Adipocyte (in vitro differentiated cells): Measurements from ENCODE around the gene CALML3.

Experiments used
- DNase-seq: peaks from one replicate; pipeline ENCODE4 v3.0.0-alpha.2; 2015; ENCODE audit warnings: low read depth
- H3K27me3 ChIP-seq: replicated peaks from 2 replicates; pipeline ENCODE4 v1.7.0; 2013; ENCODE audit warnings: mild to moderate bottlenecking, low read length, moderate library complexity; ENCODE audit not compliant: control insufficient read depth, insufficient read depth
- H3K36me3 ChIP-seq: 2 replicates; pipeline ENCODE4 v1.7.0; 2013; ENCODE audit warnings: low read length, mild to moderate bottlenecking, moderate library complexity; ENCODE audit not compliant: control insufficient read depth, insufficient read depth, severe bottlenecking
- H3K4me1 ChIP-seq: 2 replicates; pipeline ENCODE4 v1.7.0; 2013; ENCODE audit warnings: mild to moderate bottlenecking, low read length, moderate library complexity; ENCODE audit not compliant: control insufficient read depth, insufficient read depth
- H3K4me3 ChIP-seq: 2 replicates; pipeline ENCODE4 v1.7.0; 2013; ENCODE audit warnings: mild to moderate bottlenecking, low read length, moderate library complexity
- H3K9ac ChIP-seq: 2 replicates; pipeline ENCODE4 v1.7.0; 2013; ENCODE audit warnings: mild to moderate bottlenecking, low read length, moderate library complexity
- H3K9me3 ChIP-seq: 2 replicates; pipeline ENCODE4 v1.7.0; 2013; ENCODE audit warnings: mild to moderate bottlenecking, low read length, moderate library complexity; ENCODE audit not compliant: control insufficient read depth

Gene CALML3

DNA sequence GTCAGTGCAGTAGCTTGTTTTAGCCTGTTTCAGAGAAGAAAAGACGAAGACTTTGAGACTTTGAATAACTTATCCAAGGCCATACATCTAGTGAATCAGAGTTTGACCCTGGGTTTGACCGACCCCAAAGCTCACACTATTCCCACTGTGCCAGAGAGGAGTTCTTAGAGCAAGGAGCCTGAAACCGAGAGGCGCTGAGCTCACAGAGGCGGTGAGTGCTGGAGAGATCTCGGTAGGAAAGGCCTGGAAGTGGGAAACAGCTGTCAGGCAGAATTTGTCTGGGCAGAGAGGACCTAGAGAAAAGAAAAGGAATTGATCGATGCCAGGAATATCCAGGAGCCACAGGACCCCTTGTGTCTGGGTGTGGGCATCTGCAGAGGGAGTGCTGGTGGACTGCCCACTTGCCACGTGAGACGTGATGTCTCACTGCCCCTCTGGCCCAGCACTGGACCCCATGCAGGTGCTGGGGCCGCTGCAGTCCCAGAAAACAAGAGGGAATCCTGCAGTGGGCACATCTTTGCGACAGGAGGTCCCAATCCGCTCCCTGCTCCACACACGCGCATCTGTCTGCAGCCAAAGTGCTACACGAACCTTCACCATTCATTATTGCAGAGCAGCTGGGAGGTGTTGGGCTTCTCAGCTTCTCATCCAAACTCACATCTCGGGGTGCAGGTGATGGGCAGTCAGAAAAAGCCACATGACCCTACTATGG is 6.2 kb downstream of the CALML3 start:
- Histone ChIP-seq H3K4me1 (peaks cover 13% of the 10 kb centered on the region), H3K9ac (no peak overlapping the region), H3K4me3 (no peak overlapping the region), H3K27me3 (peaks cover 9% of the 10 kb centered on the region), H3K9me3 (no peaks in the 10 kb centered on the region), H3K36me3 (no peaks in the 10 kb centered on the region)
- no peak for DNase-seq

DNA sequence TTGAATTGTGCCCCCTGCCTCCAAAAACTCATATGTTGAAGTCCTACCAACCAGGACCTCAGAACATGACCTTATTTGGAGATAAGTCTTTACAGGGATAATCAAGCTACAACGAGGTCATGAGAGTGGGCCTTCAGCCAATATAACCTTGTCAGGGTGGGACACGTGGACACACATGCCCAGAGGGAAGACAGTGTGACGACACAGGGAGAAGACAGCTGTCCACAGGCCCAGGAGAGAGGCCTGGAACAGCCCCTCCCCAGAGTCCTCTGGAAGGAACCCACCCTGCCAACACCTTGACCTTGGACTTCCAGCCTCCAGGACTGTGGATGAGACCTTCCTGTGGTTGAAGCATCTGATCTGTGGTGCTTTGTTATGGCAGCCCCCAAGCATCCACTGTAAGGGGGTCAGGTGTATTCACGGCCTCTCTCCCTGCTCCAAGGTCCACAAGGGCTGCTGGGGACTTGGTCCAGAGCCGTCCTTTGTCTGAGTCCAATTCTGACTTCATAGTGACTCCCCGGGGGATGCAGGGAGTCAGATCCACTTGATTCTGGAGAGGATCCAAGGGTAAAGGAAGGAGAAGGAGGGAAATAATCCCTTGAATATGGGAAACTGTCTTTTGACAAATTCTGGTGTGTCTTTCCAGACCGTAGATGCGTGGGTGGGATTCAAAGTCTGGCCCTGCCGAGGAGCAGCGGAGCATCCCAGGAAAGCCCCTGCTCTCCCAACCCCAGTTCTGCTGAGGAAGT is 7.0 kb downstream of the CALML3 start:
- no peak for DNase-seq
- no peak overlapping the region for H3K4me3 ChIP-seq
- H3K27me3 ChIP-seq, result peaks cover 9% of the 10 kb centered on the region
- H3K9me3 ChIP-seq, result no peaks in the 10 kb centered on the region
- no peak overlapping the region for H3K9ac ChIP-seq
- no peaks in the 10 kb centered on the region for H3K36me3 ChIP-seq
- peaks cover 13% of the 10 kb centered on the region for H3K4me1 ChIP-seq

DNA sequence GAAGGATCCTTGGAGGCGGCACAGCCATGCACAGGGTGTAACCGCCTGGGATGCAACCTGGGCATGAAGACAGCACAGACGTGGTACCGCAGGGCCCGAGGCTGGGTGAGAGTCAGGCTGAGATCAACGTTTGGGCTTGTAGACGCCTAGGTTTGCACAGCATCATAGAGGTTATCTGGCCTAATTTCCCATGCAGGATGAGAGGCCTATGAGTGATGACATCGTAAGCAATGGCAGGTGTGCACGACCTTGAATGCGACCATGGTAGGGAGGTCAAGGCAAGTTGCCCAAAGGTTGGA is 7.5 kb downstream of the CALML3 start:
- no peaks in the 10 kb centered on the region for H3K9me3 ChIP-seq
- peaks cover 5% of the 10 kb centered on the region for H3K27me3 ChIP-seq
- peaks cover 13% of the 10 kb centered on the region for H3K4me1 ChIP-seq
- no peak overlapping the region for H3K4me3 ChIP-seq
- H3K9ac ChIP-seq, result no peak overlapping the region
- H3K36me3 ChIP-seq, result no peaks in the 10 kb centered on the region
- no peak for DNase-seq

DNA sequence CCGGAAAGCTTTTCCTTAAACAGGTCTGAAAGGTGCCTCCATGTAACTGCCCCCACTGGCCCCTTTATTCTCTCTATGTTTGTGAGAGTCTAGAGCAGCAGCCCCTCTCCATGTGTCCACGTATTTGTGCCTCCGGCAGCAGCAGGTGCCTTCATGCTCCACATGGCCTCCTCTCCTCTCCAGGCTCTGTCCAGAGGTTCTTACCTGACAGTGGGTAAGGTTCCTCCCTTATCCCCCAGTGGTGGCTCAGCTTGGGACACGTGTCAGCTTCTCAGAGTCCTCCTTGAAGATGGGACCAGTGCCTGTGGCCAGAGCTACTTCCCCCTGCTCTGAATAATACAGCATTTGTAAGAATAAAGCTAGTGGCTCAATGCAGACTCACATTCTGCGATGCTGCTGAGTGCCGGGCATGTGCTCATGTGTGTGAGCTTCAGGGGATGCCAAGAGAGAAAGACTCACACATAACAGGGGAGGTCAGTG is 7.9 kb downstream of the CALML3 start:
- Histone ChIP-seq H3K27me3 (peaks cover 5% of the 10 kb centered on the region), H3K9me3 (no peaks in the 10 kb centered on the region), H3K9ac (no peak overlapping the region), H3K36me3 (no peaks in the 10 kb centered on the region), H3K4me1 (peaks cover 13% of the 10 kb centered on the region), H3K4me3 (no peak overlapping the region)
- no peak for DNase-seq

DNA sequence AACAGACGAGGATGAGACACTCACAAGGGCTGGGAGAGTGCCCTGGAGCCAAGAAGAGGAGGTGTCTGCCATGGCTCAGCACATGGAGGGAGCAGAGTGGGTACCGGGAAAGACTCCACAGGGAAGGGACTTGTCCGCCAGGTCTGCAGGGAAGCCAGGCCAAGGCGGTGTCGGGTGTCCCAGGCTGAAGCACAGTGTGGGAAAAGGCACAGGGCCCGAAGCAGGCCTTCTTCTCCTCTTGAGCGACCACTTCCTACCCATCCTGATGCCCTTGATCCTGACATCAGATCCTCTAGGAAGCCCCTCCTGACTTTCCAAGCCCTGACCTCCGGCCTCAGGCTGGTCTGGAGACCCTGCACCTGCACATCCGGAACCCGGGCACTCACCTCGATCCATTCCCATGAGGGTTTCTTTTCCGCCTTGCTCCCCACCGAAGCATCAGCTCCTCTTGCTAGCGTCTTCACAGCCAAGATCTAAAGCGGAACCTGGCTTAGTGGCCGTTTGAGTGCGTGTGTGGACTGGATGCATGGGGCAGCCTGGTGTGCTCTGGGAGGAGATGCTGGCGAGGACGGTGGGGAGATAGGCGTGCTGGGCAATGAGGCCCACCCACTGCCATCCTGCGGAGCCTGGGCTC is 8.5 kb downstream of the CALML3 start:
- no peaks in the 10 kb centered on the region for H3K36me3 ChIP-seq
- no peak overlapping the region for H3K9ac ChIP-seq
- H3K9me3 ChIP-seq, result no peaks in the 10 kb centered on the region
- peaks cover 5% of the 10 kb centered on the region for H3K27me3 ChIP-seq
- H3K4me1 ChIP-seq, result peaks cover 13% of the 10 kb centered on the region
- H3K4me3 ChIP-seq, result no peak overlapping the region
- DNase-seq, result no peak

DNA sequence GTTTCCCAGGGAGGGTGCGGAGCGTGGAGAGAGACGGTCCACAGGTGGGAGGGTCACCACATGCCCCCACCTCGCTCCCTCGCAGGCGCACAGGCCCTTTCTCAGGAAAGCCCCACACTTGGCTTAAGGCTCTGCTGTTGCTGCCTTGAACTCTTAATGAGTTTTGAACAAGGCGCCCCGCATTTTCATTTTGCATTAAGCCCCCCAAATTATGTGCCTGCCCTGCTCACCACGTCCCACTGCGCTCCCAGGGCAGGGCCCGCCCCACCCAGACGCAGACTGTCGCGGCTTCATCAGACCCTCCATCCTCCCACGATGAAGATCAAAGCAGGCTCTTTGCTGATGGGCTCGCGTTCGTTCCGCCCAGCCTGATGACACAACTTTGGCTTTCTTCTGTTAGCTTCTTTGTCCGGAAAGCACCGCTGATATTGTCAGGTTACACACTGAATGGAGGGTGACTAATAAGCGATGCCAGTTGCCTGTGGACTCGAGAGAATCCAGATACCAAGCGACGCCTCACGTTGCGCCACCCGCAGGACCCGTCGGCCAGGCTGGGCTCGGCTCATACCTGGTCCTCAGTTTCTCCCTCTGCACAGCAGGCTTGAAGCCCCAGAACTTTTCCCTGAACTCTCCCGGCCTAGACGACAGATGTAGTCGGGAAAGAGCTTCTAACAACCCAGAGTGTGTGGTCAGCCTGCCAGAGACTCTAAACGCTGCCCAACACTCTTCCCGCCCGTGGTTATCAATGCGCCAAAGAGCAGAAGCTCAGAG is 9.5 kb downstream of the CALML3 start:
- H3K36me3 ChIP-seq, result no peaks in the 10 kb centered on the region
- H3K4me3 ChIP-seq, result peak overlapping the region; percentile 35
- peaks cover 13% of the 10 kb centered on the region for H3K4me1 ChIP-seq
- DNase-seq, result no peak
- peaks cover 5% of the 10 kb centered on the region for H3K27me3 ChIP-seq
- no peaks in the 10 kb centered on the region for H3K9me3 ChIP-seq
- H3K9ac ChIP-seq, result peak overlapping the region; percentile 63

DNA sequence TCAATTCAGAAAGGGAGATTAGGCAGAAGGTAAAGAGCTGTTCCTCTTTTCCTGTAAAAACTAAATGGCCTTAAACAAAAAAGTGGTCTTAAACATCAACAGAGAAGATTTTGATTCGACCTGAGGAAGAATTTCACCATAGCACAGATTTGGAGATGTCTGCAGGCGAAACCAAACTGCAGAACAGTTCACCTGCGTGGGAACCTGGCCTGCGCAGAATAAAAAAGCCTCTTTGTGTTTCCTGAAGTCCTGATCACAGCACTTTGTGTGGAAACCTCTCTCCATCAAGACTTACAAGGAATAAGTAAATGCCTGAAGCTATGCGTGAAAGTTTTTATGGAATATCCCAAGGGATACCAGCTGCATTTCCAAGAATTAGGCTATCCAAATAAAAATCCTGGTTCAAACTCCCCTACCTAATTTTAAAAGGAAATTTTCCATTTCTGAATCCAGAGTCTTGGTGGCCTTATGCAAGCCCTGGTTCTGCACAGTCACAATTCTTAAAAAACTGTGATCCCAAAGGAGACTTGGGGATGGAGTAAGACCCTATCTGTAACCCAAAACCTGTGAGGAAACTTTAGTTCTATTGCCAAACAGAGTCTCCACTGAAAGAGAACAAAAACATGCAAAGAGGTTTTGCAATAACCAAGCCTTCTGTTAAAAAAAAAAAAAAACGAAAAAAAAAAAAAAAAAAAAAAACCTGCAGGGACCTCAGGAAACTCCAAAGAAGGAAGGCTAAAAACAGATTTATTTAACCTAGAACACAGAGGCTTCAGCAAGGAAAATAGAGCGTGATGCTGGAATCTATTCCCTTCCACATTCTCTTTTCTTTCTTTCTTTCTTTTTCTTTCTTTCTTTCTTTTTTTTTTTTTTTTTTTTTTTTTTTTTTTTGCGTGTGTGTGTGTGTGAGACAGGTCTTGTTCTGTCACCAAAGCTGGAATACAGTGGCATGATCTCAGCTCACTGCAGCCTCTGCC is 10.4 kb downstream of the CALML3 start:
- Histone ChIP-seq H3K9me3 (no peaks in the 10 kb centered on the region), H3K4me3 (peak overlapping the region; percentile 35), H3K4me1 (peaks cover 13% of the 10 kb centered on the region), H3K36me3 (no peaks in the 10 kb centered on the region), H3K27me3 (peaks cover 5% of the 10 kb centered on the region), H3K9ac (peak overlapping the region; percentile 63)
- peak; percentile 97 for DNase-seq

DNA sequence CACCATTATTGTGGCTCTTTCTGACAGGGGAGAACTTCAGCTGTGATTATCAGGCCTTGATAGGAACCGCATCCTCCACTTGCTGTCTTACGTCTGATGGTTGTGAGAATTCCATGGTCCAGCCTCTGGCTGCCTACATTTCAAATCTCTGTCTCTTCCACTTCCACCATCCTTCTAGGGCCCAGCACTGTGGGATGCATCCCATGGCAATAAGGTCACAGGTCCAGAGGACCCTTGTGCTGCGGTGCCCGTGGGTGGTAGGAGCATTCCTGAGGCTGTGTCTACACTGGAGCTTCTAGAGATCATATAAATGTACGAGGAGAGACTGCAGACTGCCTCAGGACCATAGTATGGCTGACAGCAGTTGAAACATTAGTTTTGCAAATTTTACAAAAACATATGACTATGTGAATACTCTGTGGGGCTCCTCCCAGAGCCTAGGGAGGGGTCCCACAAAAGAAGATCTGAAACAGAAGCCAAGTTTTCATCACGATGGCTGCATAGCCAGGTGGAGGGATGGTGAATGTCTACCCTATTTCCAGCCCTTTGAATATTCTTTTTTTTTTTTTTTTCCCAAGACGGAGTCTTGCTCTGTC is 11.8 kb downstream of the CALML3 start:
- H3K36me3 ChIP-seq, result no peaks in the 10 kb centered on the region
- H3K27me3 ChIP-seq, result no peaks in the 10 kb centered on the region
- H3K9ac ChIP-seq, result no peak overlapping the region
- peaks cover 8% of the 10 kb centered on the region for H3K9me3 ChIP-seq
- H3K4me1 ChIP-seq, result peaks cover 13% of the 10 kb centered on the region
- H3K4me3 ChIP-seq, result no peak overlapping the region
- no peak for DNase-seq

DNA sequence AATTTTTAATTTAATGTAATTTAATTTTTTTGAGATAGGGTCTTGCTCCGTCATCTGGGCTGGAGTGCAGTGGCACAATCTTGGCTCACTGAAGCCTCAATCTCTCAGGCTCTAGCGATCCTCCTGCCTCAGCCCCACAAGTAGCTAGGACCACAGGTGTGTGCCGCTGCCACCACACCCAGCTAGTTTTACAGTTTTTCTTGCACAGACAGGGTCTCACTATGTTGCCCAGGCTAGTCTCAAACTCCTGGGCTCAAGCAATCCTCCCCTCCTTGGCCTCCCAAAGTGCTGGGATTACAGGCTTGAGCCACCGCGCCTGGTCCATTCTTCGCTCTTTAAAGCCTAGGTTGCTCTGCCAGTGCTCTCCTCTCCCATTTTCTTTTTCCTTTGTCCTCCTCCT is 12.9 kb downstream of the CALML3 start:
- H3K27me3 ChIP-seq, result no peaks in the 10 kb centered on the region
- no peak overlapping the region for H3K9ac ChIP-seq
- peaks cover 18% of the 10 kb centered on the region for H3K9me3 ChIP-seq
- DNase-seq, result no peak
- H3K4me1 ChIP-seq, result peaks cover 13% of the 10 kb centered on the region
- H3K4me3 ChIP-seq, result no peak overlapping the region
- H3K36me3 ChIP-seq, result no peaks in the 10 kb centered on the region

DNA sequence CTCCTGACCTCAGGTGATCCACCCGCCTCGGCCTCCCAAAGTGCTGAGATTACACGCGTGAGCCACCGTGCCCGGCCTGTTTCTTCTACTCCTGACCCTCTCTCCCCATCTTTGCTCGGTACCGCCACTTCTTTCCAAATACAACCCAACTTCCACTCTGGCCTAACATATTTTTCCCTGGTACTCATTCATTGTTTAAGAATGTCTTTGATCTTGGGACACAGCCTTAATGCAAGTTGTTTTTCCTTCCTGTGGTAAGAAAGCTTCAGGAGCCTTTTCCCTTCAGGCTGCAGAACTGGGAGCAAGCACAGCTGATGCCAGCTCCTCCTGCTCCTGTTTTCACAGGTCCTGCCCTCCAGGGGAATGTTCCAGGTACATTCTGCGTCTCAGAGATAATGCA is 13.7 kb downstream of the CALML3 start:
- H3K4me1 ChIP-seq, result peaks cover 13% of the 10 kb centered on the region
- H3K36me3 ChIP-seq, result no peaks in the 10 kb centered on the region
- no peak overlapping the region for H3K9ac ChIP-seq
- H3K9me3 ChIP-seq, result peaks cover 22% of the 10 kb centered on the region
- DNase-seq, result peak; percentile 68
- H3K27me3 ChIP-seq, result no peaks in the 10 kb centered on the region
- H3K4me3 ChIP-seq, result no peak overlapping the region
